Activated naive CD8-positive, alpha-beta T cell treated with anti-CD3 and anti-CD28 coated beads, Interleukin-2, amount 50 U/mL, for 24 hours (primary cell): ENCODE measurements around the gene GALNT9.
"Not testable (repeated sequence)": the region's sequence is repeated elsewhere in the genome, so short reads cannot be mapped to it uniquely, and the experiment has no call there.

Source experiments
- ATAC-seq: fragments of 150-1000 bp; cut with Tn5 transposase; one replicate; pipeline ENCODE4 v1.10.0; 2021
- DNase-seq: peaks from one replicate; pipeline ENCODE4 v3.0.0; 2021
- H3K27ac Mint-ChIP-seq: one replicate; pipeline ENCODE4 v1.8.0; 2021; ENCODE audit warnings: mild to moderate bottlenecking, mixed read lengths
- H3K27me3 Mint-ChIP-seq: one replicate; pipeline ENCODE4 v1.8.0; 2021; ENCODE audit warnings: mixed read lengths
- H3K36me3 Mint-ChIP-seq: one replicate; pipeline ENCODE4 v1.8.0; 2021; ENCODE audit warnings: low read depth, mixed read lengths
- H3K4me1 Mint-ChIP-seq: one replicate; pipeline ENCODE4 v1.8.0; 2021; ENCODE audit warnings: mixed read lengths
- H3K4me3 Mint-ChIP-seq: one replicate; pipeline ENCODE4 v1.8.0; 2021; ENCODE audit warnings: mild to moderate bottlenecking, moderate library complexity, mixed read lengths
- H3K9me3 Mint-ChIP-seq: one replicate; pipeline ENCODE4 v1.8.0; 2021; ENCODE audit warnings: mixed read lengths

GALNT9 gene

GRCh38 chr12:132272711-132273110 lies 56.7 kb downstream of the GALNT9 start:
- H3K4me3 Mint-ChIP-seq, result no peak overlapping the region
- no peaks in the 10 kb centered on the region for H3K9me3 Mint-ChIP-seq
- ATAC-seq (no peak), DNase-seq (no peak)
- H3K27me3 Mint-ChIP-seq, result peaks cover 26% of the 10 kb centered on the region
- no peaks in the 10 kb centered on the region for H3K4me1 Mint-ChIP-seq
- no peak overlapping the region for H3K27ac Mint-ChIP-seq
- no peaks in the 10 kb centered on the region for H3K36me3 Mint-ChIP-seq

DNA sequence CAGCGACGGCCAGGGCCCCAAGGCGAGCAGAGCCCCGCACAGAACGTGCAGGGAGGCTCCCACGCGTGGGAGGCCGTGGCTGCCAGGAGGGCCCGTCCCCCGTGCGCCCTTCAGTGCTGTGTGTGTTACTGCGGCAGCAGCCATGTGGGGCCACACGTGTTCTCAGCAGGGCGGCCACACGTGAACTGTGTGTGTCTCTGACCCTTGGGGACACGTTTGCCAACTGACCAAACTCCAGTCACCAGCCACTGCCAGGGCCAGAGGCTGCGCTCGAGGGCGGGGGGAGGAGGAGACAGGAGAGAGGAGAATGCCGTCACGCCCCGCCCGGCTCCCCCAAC lies 57.7 kb downstream of the GALNT9 start:
- DNase-seq (no peak), ATAC-seq (no peak)
- Mint-ChIP-seq H3K4me1 (no peaks in the 10 kb centered on the region), H3K36me3 (no peaks in the 10 kb centered on the region), H3K4me3 (no peak overlapping the region), H3K27me3 (peaks cover 21% of the 10 kb centered on the region), H3K9me3 (no peaks in the 10 kb centered on the region), H3K27ac (no peak overlapping the region)

- H3K9me3 Mint-ChIP-seq, result no peaks in the 10 kb centered on the region
- DNase-seq, result no peak
- no peak for ATAC-seq
- H3K4me1 Mint-ChIP-seq, result no peaks in the 10 kb centered on the region
- H3K27ac Mint-ChIP-seq, result no peak overlapping the region
- H3K27me3 Mint-ChIP-seq, result peaks cover 16% of the 10 kb centered on the region
- H3K36me3 Mint-ChIP-seq, result no peaks in the 10 kb centered on the region
- H3K4me3 Mint-ChIP-seq, result no peak overlapping the region
Observed at GRCh38 chr12:132270969-132271754, 58.2 kb downstream of the GALNT9 start.

DNA sequence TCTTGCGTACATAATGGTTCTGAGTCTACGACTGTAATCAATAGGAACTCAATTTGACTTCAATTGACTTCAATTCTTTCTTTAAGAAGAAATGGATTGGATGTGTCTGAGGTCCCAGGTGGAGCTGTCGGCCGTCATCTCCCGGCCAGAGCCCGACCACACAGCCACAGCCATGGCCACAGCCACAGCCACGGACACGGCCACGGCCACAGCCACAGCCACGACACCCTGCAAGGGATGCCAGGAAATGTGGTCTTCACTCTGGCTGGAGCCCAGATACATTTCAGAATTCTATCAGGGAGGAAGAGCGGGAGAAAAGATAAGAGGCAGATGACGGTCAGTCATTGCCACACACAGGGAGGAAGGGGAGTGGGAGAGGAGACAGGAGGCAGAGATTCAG lies 58.9 kb downstream of the GALNT9 start:
- Mint-ChIP-seq H3K27me3 (peaks cover 13% of the 10 kb centered on the region), H3K36me3 (no peaks in the 10 kb centered on the region), H3K4me1 (no peaks in the 10 kb centered on the region), H3K4me3 (no peak overlapping the region), H3K27ac (no peak overlapping the region), H3K9me3 (no peaks in the 10 kb centered on the region)
- ATAC-seq (no peak), DNase-seq (no peak)

DNA sequence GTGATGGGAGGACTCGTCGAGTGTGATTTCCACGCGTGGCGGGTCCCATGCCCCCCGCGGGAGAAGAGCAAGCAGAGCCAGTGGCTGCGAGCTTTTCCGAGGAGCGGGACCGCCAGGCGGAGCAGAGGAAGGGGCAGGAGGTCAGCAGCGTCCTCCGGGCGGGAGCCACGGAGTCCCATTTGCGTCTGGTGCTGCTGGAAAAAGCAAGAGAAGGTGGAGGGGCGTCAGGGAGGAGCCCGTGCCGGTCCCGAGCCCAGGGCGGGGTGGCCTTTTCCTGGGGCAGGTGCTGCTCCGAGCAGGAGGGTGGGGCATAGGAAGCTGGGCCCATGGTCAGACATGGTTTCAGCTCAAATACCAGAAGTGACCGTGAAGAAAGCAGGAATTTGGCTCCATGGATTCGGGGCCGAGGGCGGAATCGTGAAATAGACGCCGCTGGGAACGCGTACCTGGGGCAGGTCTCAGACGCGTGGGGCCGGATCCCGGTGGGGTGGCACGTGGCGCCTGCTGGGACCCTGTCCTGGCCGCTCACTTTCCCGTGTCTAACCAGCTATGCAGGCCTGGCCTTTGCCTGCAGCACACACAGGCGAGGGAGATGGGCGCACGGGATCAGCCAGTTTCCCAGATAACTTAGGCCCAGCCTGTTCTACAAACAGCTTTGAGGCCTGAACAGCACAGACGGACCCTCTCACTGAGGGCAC lies 60.0 kb downstream of the GALNT9 start:
- H3K9me3 Mint-ChIP-seq, result no peaks in the 10 kb centered on the region
- H3K4me3 Mint-ChIP-seq, result no peak overlapping the region
- DNase-seq (no peak), ATAC-seq (no peak)
- H3K27me3 Mint-ChIP-seq, result peaks cover 5% of the 10 kb centered on the region
- no peak overlapping the region for H3K27ac Mint-ChIP-seq
- no peaks in the 10 kb centered on the region for H3K4me1 Mint-ChIP-seq
- no peaks in the 10 kb centered on the region for H3K36me3 Mint-ChIP-seq

DNA sequence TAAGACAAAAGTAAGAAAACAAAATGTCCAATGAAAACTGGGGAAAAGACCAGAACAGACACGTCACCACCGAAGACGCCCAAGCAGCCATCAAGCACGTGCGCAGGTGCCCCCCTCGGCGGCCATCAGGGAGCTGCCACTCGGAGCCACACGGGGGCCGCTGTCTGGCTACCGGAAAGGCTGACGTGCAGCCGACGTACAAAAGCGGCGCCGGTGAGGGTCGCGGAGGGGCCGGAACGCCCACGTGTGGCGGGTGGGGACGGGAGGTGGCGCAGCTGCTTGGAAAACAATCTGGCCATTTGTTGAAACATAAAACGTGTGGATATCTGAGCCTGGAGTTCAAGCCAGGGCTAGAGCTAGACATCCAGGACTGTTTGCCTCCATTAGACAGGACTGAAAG lies 60.7 kb downstream of the GALNT9 start:
- H3K27ac Mint-ChIP-seq, result no peak overlapping the region
- no peak overlapping the region for H3K4me3 Mint-ChIP-seq
- H3K36me3 Mint-ChIP-seq, result no peaks in the 10 kb centered on the region
- DNase-seq (no peak), ATAC-seq (no peak)
- peaks cover 3% of the 10 kb centered on the region for H3K27me3 Mint-ChIP-seq
- H3K4me1 Mint-ChIP-seq, result no peaks in the 10 kb centered on the region
- H3K9me3 Mint-ChIP-seq, result no peaks in the 10 kb centered on the region

DNA sequence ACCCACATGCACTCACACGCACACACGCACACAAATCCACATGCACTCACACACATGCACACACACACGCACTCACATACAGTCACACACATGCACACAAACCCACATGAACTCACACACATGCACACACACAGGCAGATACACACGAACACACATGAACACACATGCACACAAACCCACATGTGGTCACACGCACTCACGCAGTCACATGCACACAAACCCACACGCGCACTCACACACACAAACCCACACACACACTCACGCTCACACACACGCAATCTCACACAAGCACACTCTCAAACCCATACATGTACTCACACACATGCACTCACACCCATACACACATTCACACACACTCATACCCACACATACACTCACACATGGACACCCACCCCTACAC lies 61.5 kb downstream of the GALNT9 start:
- Mint-ChIP-seq H3K27ac (no peak overlapping the region), H3K9me3 (no peaks in the 10 kb centered on the region)
- DNase-seq, result no peak

GRCh38 chr12:132266802-132267201 lies 62.6 kb downstream of the GALNT9 start:
- ATAC-seq (no peak), DNase-seq (no peak)
- no peaks in the 10 kb centered on the region for H3K27me3 Mint-ChIP-seq
- no peak overlapping the region for H3K4me3 Mint-ChIP-seq
- H3K36me3 Mint-ChIP-seq, result no peaks in the 10 kb centered on the region
- H3K9me3 Mint-ChIP-seq, result no peaks in the 10 kb centered on the region
- H3K27ac Mint-ChIP-seq, result no peak overlapping the region
- H3K4me1 Mint-ChIP-seq, result no peaks in the 10 kb centered on the region

More for the DNA sequence above, 61.5 kb downstream of the GALNT9 start:
- H3K27me3 Mint-ChIP-seq, result peaks cover 1% of the 10 kb centered on the region
- no peaks in the 10 kb centered on the region for H3K36me3 Mint-ChIP-seq
- H3K4me1 Mint-ChIP-seq, result no peaks in the 10 kb centered on the region
- no peak for ATAC-seq
- H3K4me3 Mint-ChIP-seq, result no peak overlapping the region

DNA sequence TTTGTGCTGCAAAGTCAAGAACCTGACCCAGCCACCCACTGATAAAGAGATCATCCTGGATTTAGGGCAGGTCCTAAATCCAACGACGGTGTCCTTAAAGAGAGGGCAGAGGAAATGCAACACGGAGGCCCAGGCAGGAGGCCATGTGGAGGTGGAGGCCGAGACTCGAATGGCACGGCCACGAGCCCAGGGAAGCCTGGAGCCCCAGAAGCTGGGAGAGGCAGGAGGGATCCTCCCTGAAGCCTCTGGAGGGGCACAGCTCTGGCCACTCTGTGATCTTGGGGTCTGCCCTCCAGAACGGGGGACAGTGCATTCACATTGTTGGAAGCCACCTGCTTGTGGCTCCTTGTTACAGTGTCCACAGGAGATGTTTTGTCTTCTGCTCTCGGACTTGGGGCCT lies 63.0 kb downstream of the GALNT9 start:
- no peak overlapping the region for H3K27ac Mint-ChIP-seq
- no peaks in the 10 kb centered on the region for H3K36me3 Mint-ChIP-seq
- ATAC-seq (no peak), DNase-seq (no peak)
- no peaks in the 10 kb centered on the region for H3K9me3 Mint-ChIP-seq
- H3K4me1 Mint-ChIP-seq, result no peaks in the 10 kb centered on the region
- no peaks in the 10 kb centered on the region for H3K27me3 Mint-ChIP-seq
- no peak overlapping the region for H3K4me3 Mint-ChIP-seq

- not testable (repeated sequence) for H3K27ac Mint-ChIP-seq, H3K36me3 Mint-ChIP-seq, H3K27me3 Mint-ChIP-seq, ATAC-seq, H3K4me3 Mint-ChIP-seq, DNase-seq, H3K9me3 Mint-ChIP-seq, H3K4me1 Mint-ChIP-seq
Observed at GRCh38 chr12:132265822-132266221, 63.6 kb downstream of the GALNT9 start.

- ATAC-seq (no peak), DNase-seq (no peak)
- H3K27me3 Mint-ChIP-seq, result no peaks in the 10 kb centered on the region
- H3K36me3 Mint-ChIP-seq, result no peaks in the 10 kb centered on the region
- no peaks in the 10 kb centered on the region for H3K4me1 Mint-ChIP-seq
- no peak overlapping the region for H3K27ac Mint-ChIP-seq
- no peak overlapping the region for H3K4me3 Mint-ChIP-seq
- no peaks in the 10 kb centered on the region for H3K9me3 Mint-ChIP-seq
Observed at GRCh38 chr12:132265056-132265800, 64.2 kb downstream of the GALNT9 start.

DNA sequence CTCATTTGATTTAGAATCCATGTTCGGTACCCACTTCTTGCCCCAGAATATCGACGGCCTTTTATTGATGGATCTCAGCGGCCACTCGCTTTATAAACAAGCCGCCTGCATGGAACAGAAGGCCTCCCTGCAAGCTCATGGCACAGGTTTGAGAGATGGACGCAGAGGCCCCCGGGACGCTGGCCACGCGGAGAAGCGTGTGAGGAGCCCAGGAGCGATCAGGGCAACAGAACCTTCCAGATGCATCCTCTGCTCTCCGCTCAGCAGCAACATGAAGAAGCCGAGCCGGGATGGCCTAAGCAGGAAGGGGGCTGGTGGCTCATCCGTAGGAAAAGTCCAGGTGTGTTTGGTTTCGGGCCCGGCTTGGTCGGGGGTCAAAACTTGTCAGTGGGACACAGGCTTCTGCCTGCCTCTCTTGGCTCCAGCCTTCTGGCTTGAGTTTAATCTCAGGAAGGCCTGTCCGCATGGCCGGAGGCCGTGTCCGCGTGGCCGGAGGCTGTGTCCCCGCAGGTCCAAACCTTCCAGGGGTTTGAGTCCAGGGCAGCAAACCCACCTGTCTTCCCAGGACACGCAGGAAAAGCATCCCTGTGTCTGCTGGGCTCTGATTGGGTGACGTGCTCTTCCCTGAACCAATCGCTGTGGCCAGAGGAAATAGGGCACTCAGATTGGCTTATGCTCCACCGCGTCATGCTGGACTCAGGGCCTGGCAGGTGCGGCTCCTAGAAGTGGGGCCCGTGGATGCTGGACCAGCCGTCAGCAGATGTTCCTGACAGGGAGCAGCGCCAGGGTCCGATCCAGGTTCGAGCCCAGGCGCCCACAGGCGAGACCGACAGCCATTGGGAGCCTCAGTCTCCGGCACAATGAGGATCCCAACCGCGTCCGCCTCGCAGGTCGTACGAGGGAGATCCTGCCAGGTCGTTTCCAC lies 65.0 kb downstream of the GALNT9 start:
- no peak overlapping the region for H3K27ac Mint-ChIP-seq
- H3K4me3 Mint-ChIP-seq, result no peak overlapping the region
- H3K36me3 Mint-ChIP-seq, result no peaks in the 10 kb centered on the region
- H3K27me3 Mint-ChIP-seq, result no peaks in the 10 kb centered on the region
- ATAC-seq, result no peak
- H3K9me3 Mint-ChIP-seq, result no peaks in the 10 kb centered on the region
- no peaks in the 10 kb centered on the region for H3K4me1 Mint-ChIP-seq
- no peak for DNase-seq

- Mint-ChIP-seq H3K9me3 (no peaks in the 10 kb centered on the region), H3K27ac (no peak overlapping the region), H3K4me1 (no peaks in the 10 kb centered on the region), H3K36me3 (no peaks in the 10 kb centered on the region), H3K27me3 (no peaks in the 10 kb centered on the region), H3K4me3 (no peak overlapping the region)
- no peak for ATAC-seq
- no peak for DNase-seq
Observed at GRCh38 chr12:132263451-132264049, 65.8 kb downstream of the GALNT9 start.

- no peak overlapping the region for H3K27ac Mint-ChIP-seq
- no peaks in the 10 kb centered on the region for H3K4me1 Mint-ChIP-seq
- no peaks in the 10 kb centered on the region for H3K9me3 Mint-ChIP-seq
- no peaks in the 10 kb centered on the region for H3K27me3 Mint-ChIP-seq
- no peaks in the 10 kb centered on the region for H3K36me3 Mint-ChIP-seq
- DNase-seq, result no peak
- ATAC-seq, result no peak
- H3K4me3 Mint-ChIP-seq, result no peak overlapping the region
Observed at GRCh38 chr12:132263061-132263360, 66.4 kb downstream of the GALNT9 start.
